Fibroblast of skin of left quadriceps (primary cell): ENCODE results near the gene PITPNC1.
"Not testable (repeated sequence)": the region's sequence is repeated elsewhere in the genome, so short reads cannot be mapped to it uniquely, and the experiment has no call there.

Experiments used
- DNase-seq, 2 experiments: peaks; one replicate each; pipeline ENCODE4 v3.0.0-alpha.2; 2013; ENCODE audit warnings: low read depth in 2 of 2

The PITPNC1 gene

GRCh38 chr17:67576471-67577115 is 199.5 kb downstream of the PITPNC1 start:
- DNase-seq, result no peak

DNA sequence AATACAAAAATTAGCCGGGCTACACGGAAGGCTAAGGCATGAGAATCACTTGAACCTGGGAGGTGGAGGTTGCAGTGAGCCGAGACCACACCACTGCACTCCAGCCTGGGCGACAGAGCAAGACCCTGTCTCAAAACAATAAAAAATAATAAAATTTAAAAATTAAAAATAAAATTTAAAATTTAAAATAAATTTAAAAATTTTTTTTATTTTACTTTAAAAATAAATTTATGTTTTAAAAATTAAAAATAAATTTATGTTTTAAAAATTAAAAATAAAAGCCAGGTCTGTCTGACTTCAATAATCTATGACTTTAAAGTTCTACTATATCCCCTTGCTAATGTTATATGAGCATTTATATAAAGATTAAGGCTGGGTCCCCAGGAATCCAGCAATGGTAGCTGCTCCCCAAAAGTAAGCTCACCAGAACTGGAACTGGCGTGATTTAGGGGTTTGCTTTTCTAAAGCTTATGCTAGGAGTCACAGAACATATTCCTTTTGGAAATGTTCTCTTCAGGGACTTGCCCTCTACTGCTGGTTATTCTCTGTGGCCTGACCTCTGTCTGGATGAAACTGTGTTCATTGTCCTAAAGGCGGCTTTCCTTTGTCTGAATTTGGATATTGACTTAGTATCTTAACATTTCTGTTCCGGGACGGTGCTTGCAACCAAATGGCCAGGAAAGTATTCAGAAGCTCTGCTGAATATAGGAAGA is 200.5 kb downstream of the PITPNC1 start:
- no peak for DNase-seq

- DNase-seq, result no peak
Observed at GRCh38 chr17:67578142-67578457, 201.0 kb downstream of the PITPNC1 start.

GRCh38 chr17:67578679-67579405 is 201.8 kb downstream of the PITPNC1 start:
- DNase-seq, result not testable (repeated sequence)

DNA sequence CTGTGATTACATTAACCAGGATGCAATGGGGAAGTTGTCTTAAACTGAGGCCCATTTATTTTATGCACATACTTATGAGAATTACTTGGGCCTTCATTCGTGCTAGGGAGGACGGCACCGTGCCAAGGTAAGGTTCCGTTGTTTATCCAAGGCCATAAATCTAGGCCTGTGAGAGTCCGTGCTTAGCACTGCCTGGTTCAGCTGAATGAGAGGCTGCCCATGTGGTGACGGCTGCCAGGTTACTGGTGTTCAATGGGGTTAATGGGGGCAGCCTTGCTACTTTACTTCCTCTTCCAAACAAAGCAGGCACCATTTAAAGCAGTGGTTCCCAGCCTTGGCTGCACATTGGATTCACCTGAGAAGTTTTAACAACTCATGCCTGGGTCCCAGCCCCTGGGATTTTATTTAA is 205.6 kb downstream of the PITPNC1 start:
- DNase-seq, result no peak

DNA sequence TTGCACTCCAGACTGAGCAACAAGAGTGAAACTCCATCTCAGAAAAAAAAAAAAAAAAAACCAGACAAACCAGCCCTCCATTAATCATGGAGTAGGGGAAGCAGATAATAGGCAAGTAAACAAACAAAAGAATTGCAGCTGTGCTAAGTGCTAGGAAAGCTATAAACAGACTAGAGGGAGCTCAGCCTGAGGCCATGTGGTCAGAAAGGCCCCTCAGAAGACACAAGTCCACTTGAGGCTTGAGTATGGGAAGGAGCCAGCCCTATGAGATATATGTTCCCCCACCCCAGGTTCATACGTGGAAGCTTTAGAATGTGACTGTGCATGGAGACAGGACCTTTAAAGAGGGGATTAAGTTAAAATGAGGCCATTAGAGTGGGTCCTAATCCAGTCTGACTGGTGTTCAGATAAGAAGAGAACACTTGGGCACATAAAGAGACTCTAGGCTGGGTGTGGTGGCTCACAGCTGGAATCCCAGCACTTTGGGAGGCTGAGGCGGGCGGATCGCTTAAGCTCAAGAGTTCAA is 208.1 kb downstream of the PITPNC1 start:
- no peak for DNase-seq

- DNase-seq, result no peak
Observed at GRCh38 chr17:67588326-67588725, 211.2 kb downstream of the PITPNC1 start.

DNA sequence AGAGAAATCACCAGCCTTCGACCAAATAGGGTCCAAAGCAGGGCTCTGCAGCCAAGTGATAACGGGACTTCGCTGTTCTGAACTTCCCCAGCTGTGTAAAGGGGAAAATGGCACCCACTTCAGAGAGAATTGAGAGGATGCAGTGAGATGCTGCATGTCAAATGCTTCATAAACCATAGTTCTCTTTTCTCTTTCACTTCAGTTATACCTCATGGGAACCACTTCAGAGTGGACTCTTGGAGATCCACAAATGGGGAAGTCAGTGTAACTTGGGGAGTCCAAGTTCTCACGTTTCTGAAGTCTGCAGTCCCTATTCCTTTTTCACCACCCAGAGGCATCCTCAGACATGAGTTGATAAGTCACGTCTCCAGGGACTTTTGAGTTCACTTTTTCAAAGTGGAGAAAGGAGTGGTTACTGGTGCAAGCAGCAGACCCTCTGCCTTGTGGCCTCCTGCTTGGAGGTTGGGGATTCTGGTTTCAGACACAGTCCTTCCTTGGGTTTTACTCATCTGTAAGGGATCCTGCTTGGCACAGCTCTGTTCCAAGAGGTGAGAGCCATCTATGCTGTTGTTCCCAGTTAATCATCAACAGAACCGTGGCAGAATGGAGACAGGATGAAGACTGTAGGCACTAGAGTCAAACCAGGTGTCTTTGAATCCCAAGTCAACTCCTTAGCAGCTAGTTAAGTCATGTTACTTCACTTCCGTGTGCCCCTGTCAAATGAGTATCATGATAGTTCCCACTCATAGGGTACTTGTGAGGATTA is 217.2 kb downstream of the PITPNC1 start:
- DNase-seq, result no peak

DNA sequence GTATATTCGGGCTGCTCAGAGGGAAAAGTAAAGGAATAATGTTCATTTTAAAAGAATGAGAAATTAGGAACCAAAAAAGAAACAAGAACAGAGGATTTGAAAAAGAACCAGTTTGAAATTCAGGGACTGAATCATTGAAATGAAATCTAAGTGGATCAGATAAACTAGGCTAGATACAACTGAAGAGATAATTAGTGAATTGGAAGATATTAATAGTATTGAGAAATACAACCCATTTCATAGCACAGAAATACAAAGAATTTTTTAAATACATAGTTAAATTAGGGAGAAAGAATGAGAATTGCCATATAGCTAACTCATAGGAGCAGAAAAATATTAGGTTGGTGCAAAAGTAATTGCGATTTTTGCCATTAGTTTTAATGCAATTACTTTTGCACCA is 223.3 kb downstream of the PITPNC1 start:
- no peak for DNase-seq

GRCh38 chr17:67601897-67602296 is 224.8 kb downstream of the PITPNC1 start:
- no peak for DNase-seq

- no peak for DNase-seq
Observed at GRCh38 chr17:67602444-67602843, 225.4 kb downstream of the PITPNC1 start.

DNA sequence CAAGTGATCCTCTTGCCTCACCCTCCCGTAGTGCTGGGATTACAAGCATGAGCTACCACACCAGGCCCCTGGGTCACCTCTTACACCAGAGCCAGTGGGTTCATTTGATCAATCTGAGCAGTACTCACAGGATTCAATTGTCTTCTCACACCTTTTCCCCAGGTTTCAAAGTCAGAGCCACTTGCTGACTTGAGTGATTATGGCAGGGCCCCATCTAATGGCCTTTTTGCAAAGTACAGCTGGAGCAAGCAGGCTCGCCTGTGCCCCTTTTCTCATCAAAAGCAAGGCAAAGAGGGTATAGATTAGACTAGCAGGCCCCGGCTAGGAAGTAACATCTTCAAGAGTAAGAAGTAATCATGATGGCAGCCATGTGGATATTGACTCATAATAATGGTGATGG is 225.9 kb downstream of the PITPNC1 start:
- DNase-seq, result peak; percentile 9

- no peak for DNase-seq
Observed at GRCh38 chr17:67605256-67605912, 228.3 kb downstream of the PITPNC1 start.

DNA sequence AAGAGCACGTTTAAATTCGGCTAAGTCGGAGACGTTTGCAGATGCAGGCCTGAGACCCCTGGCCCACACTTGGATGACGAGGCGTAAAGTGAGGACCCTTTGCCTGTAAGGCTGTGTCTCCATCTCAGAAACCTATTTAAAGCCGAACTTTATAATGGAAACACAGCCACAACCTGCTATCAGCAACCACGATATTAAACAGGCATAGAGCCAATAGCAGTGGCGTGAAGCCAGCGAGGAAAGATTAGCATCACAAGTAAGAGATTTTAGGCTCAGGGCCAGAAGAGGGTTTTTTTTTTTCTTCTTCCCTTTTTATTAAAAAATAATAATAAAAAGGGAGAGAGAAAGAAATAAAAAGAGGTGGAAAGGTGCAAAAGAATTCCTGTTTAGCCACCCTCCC is 229.4 kb downstream of the PITPNC1 start:
- DNase-seq, result no peak

GRCh38 chr17:67606896-67607604 is 230.0 kb downstream of the PITPNC1 start:
- no peak for DNase-seq

- no peak for DNase-seq
Observed at GRCh38 chr17:67610061-67610460, 233.0 kb downstream of the PITPNC1 start.

GRCh38 chr17:67613961-67614360 is 236.9 kb downstream of the PITPNC1 start:
- no peak for DNase-seq

DNA sequence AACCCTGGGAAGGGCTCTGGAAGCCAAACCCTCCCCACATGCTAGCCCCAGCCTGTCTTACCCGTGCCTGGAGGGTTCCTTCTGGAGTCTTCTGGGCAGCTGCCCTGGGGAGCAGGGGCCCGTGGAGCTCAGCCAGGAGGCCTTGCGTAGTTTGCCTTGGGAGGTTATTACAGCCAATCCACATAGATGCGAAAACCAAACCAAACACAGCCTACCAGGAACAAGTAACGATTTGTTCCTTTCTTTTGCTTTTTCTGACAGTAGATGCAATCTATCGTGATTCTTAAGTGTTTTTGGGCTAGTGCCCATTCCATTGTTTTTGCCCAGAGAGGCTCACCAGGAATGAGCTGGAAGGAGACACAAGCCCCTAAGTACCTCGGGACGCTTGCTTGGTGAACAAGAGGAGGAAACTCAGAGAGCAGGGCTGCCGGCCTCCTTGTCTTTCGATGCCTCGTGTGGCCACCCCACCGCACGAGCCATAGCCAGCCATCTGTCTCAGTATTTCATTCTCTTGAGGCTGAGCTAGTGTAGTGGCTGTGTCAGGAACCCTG is 238.0 kb downstream of the PITPNC1 start:
- DNase-seq, result no peak

GRCh38 chr17:67615736-67616135 is 238.7 kb downstream of the PITPNC1 start:
- no peak for DNase-seq

DNA sequence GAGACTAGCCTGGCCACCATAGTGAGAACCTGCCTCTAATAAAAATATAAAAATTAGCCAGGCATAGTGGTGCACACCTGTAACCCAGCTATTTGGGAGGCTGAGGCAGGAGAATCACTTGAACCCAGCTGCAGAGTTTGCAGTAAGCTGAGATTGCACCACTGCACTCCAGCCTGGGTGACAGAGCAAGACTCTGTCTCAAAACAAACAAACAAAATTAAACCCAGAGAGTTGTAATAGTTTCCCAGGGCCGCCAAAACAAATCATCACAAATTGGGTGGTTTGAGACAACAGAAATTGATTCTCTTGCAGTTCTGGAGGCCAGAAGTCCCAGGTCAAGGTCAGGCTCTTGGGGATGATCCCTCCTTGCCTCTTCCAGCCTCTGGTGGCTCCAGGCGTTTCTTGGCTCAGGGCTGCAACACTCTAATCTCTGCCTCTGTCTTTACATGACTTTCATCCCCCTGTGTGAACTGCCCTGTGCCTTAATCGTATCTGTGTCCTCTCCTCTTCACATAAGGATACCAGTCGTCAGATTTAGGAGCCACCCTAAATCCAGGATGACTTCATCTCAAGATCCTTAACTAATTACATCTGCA is 240.3 kb downstream of the PITPNC1 start:
- no peak for DNase-seq
